ENCODE data around the gene OLIG2.

The OLIG2 gene

DNA sequence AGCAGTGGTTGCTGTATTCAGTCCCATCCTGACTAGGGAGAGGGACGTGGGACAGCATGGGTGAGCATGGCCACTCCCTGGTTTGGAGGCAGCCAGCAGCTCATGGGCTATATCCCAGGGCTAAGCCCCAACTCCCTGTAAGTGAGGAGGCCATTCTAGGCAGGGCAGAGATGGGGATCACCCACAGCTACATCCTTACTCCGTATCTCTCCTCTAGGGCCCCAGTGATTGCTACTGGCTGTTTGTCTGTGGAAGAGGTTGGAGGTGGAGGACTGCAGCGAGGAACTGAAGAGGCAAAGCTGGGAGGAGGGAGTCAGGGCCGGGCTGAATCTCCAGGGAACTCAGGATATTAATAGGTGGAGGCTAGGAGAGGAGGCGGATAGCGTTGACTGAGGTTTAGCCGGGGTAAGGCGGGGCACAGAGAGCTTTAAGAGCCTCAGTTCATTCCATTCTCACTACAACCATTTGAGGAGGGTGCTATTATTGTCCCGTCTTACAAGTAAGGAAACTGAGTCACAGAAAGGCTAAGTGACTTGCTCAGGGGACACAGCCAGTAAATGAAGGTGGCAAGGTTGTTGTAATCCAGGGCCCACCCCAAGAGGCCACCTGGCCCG lies 6.8 kb downstream of the OLIG2 start:
- no peak overlapping the region for H3K4me3 ChIP-seq (ENCODE audit: low read depth, low read length)
- TF ChIP-seq, protein P1, sequence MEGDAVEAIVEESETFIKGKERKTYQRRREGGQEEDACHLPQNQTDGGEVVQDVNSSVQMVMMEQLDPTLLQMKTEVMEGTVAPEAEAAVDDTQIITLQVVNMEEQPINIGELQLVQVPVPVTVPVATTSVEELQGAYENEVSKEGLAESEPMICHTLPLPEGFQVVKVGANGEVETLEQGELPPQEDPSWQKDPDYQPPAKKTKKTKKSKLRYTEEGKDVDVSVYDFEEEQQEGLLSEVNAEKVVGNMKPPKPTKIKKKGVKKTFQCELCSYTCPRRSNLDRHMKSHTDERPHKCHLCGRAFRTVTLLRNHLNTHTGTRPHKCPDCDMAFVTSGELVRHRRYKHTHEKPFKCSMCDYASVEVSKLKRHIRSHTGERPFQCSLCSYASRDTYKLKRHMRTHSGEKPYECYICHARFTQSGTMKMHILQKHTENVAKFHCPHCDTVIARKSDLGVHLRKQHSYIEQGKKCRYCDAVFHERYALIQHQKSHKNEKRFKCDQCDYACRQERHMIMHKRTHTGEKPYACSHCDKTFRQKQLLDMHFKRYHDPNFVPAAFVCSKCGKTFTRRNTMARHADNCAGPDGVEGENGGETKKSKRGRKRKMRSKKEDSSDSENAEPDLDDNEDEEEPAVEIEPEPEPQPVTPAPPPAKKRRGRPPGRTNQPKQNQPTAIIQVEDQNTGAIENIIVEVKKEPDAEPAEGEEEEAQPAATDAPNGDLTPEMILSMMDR (IDR thresholded peaks at IDR 0.05; ENCODE audit: low read depth, low read length, missing control alignments), result no peak
- no peak for DNase-seq (ENCODE audit: low read depth)

DNA sequence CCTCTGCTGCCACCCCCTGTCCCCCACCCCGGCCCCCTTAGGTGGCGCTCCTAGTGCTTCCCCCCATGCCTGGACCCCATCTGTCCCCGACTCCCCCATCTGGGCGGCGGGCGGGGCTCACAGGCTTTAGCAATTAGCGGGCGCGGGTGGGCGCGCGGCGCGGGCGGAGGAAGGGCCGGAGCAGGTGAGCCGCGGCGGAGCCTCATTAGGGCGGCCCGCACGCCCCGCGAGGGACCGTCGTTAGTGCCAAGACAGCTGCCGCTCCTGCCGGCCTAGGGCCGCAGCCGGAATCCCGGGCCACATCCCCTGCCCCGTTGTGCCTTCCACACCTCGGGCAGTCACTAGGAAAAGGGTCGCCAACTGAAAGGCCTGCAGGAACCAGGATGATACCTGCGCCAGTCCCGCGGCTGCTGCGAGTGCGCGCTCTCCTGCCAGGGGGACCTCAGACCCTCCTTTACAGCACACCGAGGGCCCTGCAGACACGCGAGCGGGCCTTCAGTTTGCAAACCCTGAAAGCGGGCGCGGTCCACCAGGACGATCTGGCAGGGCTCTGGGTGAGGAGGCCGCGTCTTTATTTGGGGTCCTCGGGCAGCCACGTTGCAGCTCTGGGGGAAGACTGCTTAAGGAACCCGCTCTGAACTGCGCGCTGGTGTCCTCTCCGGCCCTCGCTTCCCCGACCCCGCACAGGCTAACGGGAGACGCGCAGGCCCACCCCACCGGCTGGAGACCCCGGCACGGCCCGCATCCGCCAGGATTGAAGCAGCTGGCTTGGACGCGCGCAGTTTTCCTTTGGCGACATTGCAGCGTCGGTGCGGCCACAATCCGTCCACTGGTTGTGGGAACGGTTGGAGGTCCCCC lies 7.6 kb downstream of the OLIG2 start:
- TF ChIP-seq, protein P1 (IDR thresholded peaks at IDR 0.05; ENCODE audit: low read depth, low read length, missing control alignments), result no peak
- H3K4me3 ChIP-seq (ENCODE audit: low read depth, low read length), result no peak overlapping the region
- no peak for DNase-seq (ENCODE audit: low read depth)

DNA sequence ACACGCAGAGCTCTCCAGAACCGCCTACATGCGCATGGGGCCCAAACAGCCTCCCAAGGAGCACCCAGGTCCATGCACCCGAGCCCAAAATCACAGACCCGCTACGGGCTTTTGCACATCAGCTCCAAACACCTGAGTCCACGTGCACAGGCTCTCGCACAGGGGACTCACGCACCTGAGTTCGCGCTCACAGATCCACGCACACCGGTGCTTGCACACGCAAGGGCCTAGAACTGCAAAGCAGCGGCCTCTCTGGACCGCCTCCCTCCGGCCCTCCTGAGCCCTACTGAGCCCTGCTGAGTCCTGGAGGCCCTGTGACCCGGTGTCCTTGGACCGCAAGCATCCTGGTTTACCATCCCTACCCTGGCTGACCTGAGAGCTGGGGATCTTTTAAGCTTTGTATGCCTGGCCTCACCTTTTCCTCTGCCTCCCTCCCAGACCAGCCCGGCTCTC lies 8.3 kb downstream of the OLIG2 start:
- TF ChIP-seq, protein P1 (IDR thresholded peaks at IDR 0.05; ENCODE audit: low read depth, low read length, missing control alignments), result no peak
- H3K4me3 ChIP-seq (ENCODE audit: low read depth, low read length), result no peak overlapping the region
- peak; percentile 8 for DNase-seq (ENCODE audit: low read depth)

GRCh38 chr21:33035147-33035546 lies 9.4 kb downstream of the OLIG2 start:
- no peak overlapping the region for H3K4me3 ChIP-seq (ENCODE audit: low read depth, low read length)
- TF ChIP-seq, protein P1 (IDR thresholded peaks at IDR 0.05; ENCODE audit: low read depth, low read length, missing control alignments), result no peak
- no peak for DNase-seq (ENCODE audit: low read depth)

GRCh38 chr21:33036430-33037162 lies 10.9 kb downstream of the OLIG2 start:
- TF ChIP-seq, protein P1 (IDR thresholded peaks at IDR 0.05; ENCODE audit: low read depth, low read length, missing control alignments), result no peak
- no peak overlapping the region for H3K4me3 ChIP-seq (ENCODE audit: low read depth, low read length)
- DNase-seq (ENCODE audit: low read depth), result no peak

DNA sequence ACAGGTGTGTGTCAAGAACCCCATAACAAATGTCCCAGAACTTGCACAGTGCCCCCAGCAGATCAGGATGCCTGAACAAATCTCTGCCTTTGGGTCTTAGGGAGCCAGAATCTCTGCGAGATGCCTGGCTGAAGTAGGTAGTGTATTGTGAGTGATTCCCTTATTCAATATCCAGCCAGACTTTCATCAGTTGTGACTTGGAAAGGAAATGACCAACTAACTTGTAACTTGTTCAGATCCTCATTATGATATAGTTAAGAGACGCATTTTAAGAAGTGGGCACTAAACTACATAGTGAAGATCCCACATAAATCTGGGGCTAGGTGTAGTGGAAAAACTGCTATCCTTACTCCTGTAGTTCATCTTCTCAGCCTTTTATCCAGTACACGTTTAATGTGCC lies 11.8 kb downstream of the OLIG2 start:
- TF ChIP-seq, protein P1 (IDR thresholded peaks at IDR 0.05; ENCODE audit: low read depth, low read length, missing control alignments), result no peak
- H3K4me3 ChIP-seq (ENCODE audit: low read depth, low read length), result no peak overlapping the region
- DNase-seq (ENCODE audit: low read depth), result no peak
